Measurements from ENCODE around the gene DND1.
"Not testable (repeated sequence)": the region's sequence is repeated elsewhere in the genome, so short reads cannot be mapped to it uniquely, and the experiment has no call there.

The DND1 gene

DNA sequence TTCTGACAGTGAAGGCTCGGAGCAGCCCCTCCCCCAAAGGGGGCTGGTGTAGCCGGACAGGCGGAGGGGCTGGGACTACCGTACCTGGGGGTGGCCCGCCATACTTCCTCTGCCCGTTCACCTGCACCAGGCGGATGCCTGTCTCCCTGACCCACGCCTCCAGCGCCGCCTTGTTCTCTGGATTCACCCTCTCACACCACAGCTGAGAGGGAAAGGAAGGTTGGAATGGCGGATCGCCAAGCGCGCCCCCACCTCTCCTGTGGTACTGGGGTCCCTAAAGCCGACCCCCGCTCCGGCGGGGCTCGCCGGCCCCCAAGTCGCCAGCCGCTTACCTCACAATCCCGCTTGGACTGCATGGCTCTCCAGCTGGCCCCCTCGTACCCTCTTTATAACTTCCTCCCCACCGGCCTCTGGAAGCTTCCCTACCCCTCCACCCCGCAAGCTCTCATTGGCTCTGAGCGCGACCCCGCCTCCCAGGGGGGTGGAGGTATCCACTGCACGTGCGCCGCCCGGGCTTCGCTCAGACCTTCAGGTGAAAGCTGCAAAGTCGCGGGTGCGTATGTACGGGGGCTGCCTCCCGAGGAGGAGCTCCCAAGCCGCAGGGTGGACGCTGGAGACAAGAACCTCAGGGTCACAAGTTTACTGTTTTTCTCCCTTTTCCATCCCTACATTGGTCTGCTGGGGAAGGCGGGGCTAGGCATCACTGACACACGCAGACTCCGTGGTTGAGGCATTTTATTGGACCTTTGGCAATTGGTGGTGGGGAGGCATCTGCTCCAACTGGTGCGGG is at the start of gene DND1:
Gene DND1 (minus strand): TSS at position 390 of the 790 bp plus-strand sequence. CDS start 34 bp downstream, at position 356.
- no peak for DNase-seq

GRCh38 chr5:140721395-140721794 is 48.0 kb upstream of the DND1 start:
- not testable (repeated sequence) for DNase-seq

GRCh38 chr5:140720738-140721137 is 47.4 kb upstream of the DND1 start:
- not testable (repeated sequence) for DNase-seq

DNA sequence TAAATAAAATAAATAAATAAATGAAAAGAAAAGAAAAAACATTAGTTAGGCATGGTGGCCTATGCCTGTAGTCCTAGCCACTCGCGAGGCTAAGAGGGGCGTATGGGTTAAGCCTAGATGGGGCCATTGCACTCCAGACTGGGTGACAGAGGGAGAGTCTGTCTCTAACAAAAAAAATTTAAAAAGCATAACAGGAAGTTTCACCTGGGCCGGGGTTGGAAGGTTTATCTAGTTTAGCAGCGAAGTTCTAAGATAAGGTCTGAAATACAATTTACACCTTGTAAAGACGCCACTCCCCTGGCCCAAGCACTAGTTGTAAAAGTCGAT is 44.9 kb upstream of the DND1 start:
- no peak for DNase-seq

GRCh38 chr5:140716238-140716637 is 42.9 kb upstream of the DND1 start:
- DNase-seq: not testable (repeated sequence)

GRCh38 chr5:140713562-140714094 is 40.3 kb upstream of the DND1 start:
- DNase-seq: no peak

DNA sequence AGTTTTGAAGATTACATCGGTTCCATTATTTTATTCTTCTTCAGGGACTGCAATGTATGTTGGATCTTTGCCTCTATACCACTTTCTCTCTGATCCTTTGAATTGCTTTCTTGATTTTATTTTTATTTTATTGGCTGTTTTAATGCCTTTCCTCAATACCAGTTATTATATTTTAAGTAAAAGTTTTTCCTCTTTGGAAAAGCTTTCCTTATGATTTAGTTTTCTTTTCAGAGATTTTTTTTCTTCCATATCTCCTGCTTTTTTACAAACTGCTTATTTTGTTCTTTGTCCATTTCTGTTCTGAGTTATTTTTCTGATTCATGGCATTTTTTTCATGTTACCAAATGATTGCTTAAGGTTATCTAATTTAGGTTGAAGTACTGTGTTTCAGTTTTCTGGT is 38.4 kb upstream of the DND1 start:
- no peak for DNase-seq

- peak; percentile 96 for DNase-seq
Measured at GRCh38 chr5:140710899-140711552, 37.6 kb upstream of the DND1 start.

DNA sequence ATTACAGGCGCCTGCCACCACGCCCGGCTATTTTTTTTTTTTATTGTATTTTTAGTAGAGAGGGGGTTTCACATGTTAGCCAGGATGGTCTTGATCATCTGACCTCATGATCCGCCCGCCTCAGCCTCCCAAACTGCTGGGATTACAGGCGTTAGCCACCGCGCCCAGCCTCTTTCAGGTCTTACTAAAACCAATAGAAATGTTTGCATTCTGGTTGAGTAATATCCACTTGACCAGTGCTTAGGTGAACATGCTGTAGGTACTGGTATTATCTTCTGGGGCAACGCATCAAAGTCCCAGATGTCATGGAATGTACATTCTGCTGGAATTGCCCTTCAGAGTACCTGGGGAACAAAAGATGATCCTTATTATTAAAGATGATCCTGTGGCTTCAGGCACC is 35.4 kb upstream of the DND1 start:
- DNase-seq: not testable (repeated sequence)

GRCh38 chr5:140707812-140708211 is 34.4 kb upstream of the DND1 start:
- no peak for DNase-seq

GRCh38 chr5:140700177-140701144 is 27.1 kb upstream of the DND1 start, which contains the start of gene ZMAT2:
ZMAT2 (plus strand) TSS chr5:140700447; CDS start chr5:140700461, 14 bp downstream.
- peak; percentile 96 for DNase-seq

GRCh38 chr5:140696891-140697492 is 23.6 kb upstream of the DND1 start:
- no peak for DNase-seq

GRCh38 chr5:140694276-140694675 is 20.9 kb upstream of the DND1 start:
- DNase-seq: no peak

GRCh38 chr5:140690941-140691924 is 17.9 kb upstream of the DND1 start, which contains the start of the genes HARS1 and HARS2:
HARS1 (minus strand) TSS chr5:140691370; CDS start chr5:140691304, 66 bp downstream.
HARS2 (plus strand) TSS chr5:140691455; CDS start chr5:140691649, 194 bp downstream.
- peak; percentile 87 for DNase-seq

DNA sequence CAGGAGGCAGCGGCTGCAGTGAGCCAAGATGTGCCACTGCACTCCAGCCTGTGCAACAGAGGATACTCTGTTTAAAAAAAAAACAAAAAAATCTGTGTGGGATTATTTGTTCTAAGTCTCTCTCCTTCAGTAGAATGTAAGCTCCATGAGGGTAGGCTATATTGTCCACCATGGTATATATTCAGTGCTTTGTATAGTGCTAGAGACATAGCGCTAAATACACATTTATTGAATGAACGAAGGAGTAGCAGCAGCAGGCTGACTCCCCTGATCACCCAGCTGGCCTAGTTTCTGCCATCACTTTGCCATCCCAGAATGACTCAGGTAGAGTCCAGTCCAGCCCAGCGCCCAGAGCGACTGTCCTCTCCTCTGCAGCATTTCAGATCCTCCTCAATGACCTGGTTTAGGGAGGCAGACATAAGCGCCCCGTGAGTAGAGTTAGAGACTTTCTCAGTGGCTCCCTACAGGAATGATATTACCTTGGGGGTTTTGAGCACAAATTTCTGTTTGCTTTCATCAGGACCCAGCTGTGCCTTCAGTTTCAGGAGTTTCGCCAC is 17.1 kb upstream of the DND1 start:
- no peak for DNase-seq

DNA sequence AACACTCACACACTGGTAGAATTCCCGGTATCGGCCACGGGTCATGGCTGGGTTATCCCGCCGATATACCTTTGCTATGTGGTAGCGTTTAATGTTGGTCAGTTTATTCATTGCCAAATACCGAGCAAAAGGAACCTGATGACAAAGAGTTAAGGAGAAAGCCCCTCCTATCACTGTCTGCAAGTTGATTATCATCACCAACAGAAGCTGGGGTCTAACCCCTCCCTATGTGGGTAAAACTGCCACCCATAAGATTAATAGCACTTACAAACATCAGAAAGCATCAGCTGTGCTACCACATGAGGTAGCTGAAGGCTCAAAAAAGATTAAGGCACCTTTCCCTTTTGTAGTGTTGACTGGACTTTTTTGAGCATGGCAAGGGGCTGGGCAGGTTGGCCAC is 5.6 kb upstream of the DND1 start:
- no peak for DNase-seq

DNA sequence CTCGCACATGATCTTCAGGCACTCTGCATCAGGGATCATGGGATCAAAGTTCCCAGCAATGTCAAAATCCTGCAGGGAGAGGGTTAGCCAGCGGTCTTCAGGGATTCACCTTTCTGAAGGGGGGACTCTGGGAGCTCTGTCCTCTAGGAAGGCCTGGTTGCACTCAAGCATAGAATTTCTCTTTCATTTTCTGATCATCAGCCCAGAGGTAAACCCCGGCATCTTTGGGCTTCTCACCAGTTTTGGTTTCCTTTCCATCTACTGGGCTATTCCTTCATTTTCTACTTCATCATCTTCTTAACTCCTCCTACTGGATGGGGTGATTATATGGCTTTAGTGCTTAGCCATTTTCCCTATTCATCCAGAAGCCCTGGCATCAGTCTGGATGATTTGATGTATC is 4.6 kb upstream of the DND1 start:
- DNase-seq: no peak

GRCh38 chr5:140674629-140675028 is 1.3 kb upstream of the DND1 start:
- DNase-seq: no peak

GRCh38 chr5:140674211-140674610 is 835 bp upstream of the DND1 start:
- no peak for DNase-seq

GRCh38 chr5:140672455-140673186 is 755 bp downstream of the DND1 start:
- DNase-seq: peak; percentile 20

All from CD4-positive, alpha-beta T cell treated with Interleukin-10 for 1 hour (primary cell).